HG03460 (cell line): ENCODE results near the gene KTI12.

Experiments
- ATAC-seq: cut with Tn5 transposase; IDR thresholded peaks from one replicate; pipeline ENCODE4 v1.9.1; 2021; ENCODE audit not compliant: unreplicated experiment

Gene KTI12

GRCh38 chr1:51989582-51990477 is 43.8 kb downstream of the KTI12 start:
- ATAC-seq: no peak

GRCh38 chr1:51988254-51988653 is 45.4 kb downstream of the KTI12 start:
- ATAC-seq: no peak

GRCh38 chr1:51986718-51987117 is 46.9 kb downstream of the KTI12 start:
- no peak for ATAC-seq

GRCh38 chr1:51982161-51982560 is 51.4 kb downstream of the KTI12 start:
- no peak for ATAC-seq
